Measurements from ENCODE around the gene MRPS6. TPM values are rescaled to one million over a fixed set of nuclear protein-coding genes. Genes with fewer than 3 reads are reported as not detected.

The MRPS6 gene
- total RNA-seq, 1 donor from 2014 or later: 42.4 TPM

DNA sequence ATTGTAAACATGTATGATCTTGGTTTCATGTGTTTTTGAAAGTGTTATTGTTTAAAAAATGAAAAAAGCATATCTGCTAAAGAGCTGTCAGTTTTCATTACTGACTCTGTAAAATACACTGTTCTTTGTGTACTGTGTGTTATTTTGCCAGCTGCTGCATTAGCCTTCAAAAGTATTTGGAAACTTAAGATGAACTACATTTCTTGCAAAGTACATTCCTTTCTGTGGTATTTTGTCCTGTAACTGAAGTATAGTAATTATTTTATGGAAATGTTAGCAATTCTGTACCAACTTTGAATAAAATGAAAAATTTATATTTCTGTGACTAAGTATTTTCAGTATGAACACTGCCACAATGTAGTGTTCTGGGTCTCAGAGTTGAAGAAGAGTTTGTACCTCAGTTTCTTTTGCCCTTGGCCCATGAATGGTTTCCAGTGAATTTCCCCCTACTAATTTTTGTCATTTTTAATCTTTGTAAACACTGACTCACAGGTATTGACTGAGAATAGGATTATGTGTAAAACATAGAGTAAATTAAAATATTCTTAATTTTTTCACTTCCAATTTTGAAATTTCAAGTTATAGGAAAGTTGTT is 32.7 kb downstream of the MRPS6 start:
- H3K27ac Mint-ChIP-seq (ENCODE audit: unreplicated experiment): no peak overlapping the region
- no peaks in the 10 kb centered on the region for H3K4me1 Mint-ChIP-seq (ENCODE audit: unreplicated experiment)
- no peaks in the 10 kb centered on the region for H3K36me3 Mint-ChIP-seq (ENCODE audit: low read depth, unreplicated experiment)
- no peak for DNase-seq (ENCODE audit: low spot score)
- no peaks in the 10 kb centered on the region for H3K27me3 Mint-ChIP-seq (ENCODE audit: unreplicated experiment)
- no peak for TF ChIP-seq CTCF (IDR thresholded peaks at IDR 0.05; ENCODE audit: unreplicated experiment)
- H3K4me3 Mint-ChIP-seq (ENCODE audit: unreplicated experiment): no peak overlapping the region
- H3K9me3 Mint-ChIP-seq (ENCODE audit: unreplicated experiment): no peaks in the 10 kb centered on the region

- Mint-ChIP-seq H3K4me3 (ENCODE audit: unreplicated experiment) (no peak overlapping the region), H3K4me1 (ENCODE audit: unreplicated experiment) (no peaks in the 10 kb centered on the region), H3K27me3 (ENCODE audit: unreplicated experiment) (no peaks in the 10 kb centered on the region), H3K27ac (ENCODE audit: unreplicated experiment) (no peak overlapping the region), H3K36me3 (ENCODE audit: low read depth, unreplicated experiment) (no peaks in the 10 kb centered on the region), H3K9me3 (ENCODE audit: unreplicated experiment) (no peaks in the 10 kb centered on the region)
- DNase-seq (ENCODE audit: low spot score): no peak
- TF ChIP-seq CTCF (IDR thresholded peaks at IDR 0.05; ENCODE audit: unreplicated experiment): no peak
These were observed 34.2 kb downstream of the MRPS6 start for GRCh38 chr21:34107606-34108005.

- Mint-ChIP-seq H3K4me1 (ENCODE audit: unreplicated experiment) (peaks cover 7% of the 10 kb centered on the region), H3K27ac (ENCODE audit: unreplicated experiment) (no peak overlapping the region), H3K27me3 (ENCODE audit: unreplicated experiment) (no peaks in the 10 kb centered on the region), H3K4me3 (ENCODE audit: unreplicated experiment) (no peak overlapping the region), H3K36me3 (ENCODE audit: low read depth, unreplicated experiment) (no peaks in the 10 kb centered on the region), H3K9me3 (ENCODE audit: unreplicated experiment) (no peaks in the 10 kb centered on the region)
- no peak for TF ChIP-seq CTCF (IDR thresholded peaks at IDR 0.05; ENCODE audit: unreplicated experiment)
- DNase-seq (ENCODE audit: low spot score): no peak
These were observed 35.7 kb downstream of the MRPS6 start for GRCh38 chr21:34109075-34109474.

DNA sequence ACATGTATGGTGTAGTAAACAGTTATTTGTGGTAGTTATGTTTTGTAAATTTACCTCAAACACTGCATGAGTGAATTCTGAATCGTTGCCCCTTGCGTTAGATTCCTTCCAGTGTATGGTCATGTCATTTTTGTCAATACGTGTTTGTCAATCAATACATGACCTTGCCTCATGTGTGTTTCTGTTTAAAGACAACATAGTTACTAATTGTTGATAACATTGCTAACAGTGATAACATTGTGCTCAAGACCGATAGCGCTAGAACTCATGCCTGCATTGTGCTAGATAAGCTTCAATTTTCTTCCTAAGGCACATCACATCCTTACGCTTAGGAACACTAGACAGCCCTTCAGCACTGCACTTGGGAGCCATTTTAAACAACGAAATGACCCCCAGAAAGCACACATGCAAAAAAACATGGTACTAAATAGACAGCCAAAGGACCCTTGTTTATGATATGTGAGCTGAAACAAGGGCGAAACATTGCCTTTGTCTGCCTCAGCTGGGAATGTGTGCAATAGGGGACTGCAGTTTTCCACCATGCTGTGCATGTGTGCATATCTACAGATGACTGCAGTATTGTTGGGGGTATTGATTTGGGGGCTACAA is 37.3 kb downstream of the MRPS6 start:
- Mint-ChIP-seq H3K4me3 (ENCODE audit: unreplicated experiment) (no peak overlapping the region), H3K36me3 (ENCODE audit: low read depth, unreplicated experiment) (no peaks in the 10 kb centered on the region), H3K9me3 (ENCODE audit: unreplicated experiment) (no peaks in the 10 kb centered on the region), H3K27ac (ENCODE audit: unreplicated experiment) (no peak overlapping the region), H3K27me3 (ENCODE audit: unreplicated experiment) (no peaks in the 10 kb centered on the region), H3K4me1 (ENCODE audit: unreplicated experiment) (peaks cover 7% of the 10 kb centered on the region)
- TF ChIP-seq CTCF (IDR thresholded peaks at IDR 0.05; ENCODE audit: unreplicated experiment): no peak
- no peak for DNase-seq (ENCODE audit: low spot score)

- H3K4me3 Mint-ChIP-seq (ENCODE audit: unreplicated experiment): no peak overlapping the region
- no peaks in the 10 kb centered on the region for H3K27me3 Mint-ChIP-seq (ENCODE audit: unreplicated experiment)
- H3K4me1 Mint-ChIP-seq (ENCODE audit: unreplicated experiment): peaks cover 7% of the 10 kb centered on the region
- no peak for DNase-seq (ENCODE audit: low spot score)
- TF ChIP-seq CTCF (IDR thresholded peaks at IDR 0.05; ENCODE audit: unreplicated experiment): no peak
- no peaks in the 10 kb centered on the region for H3K9me3 Mint-ChIP-seq (ENCODE audit: unreplicated experiment)
- H3K36me3 Mint-ChIP-seq (ENCODE audit: low read depth, unreplicated experiment): no peaks in the 10 kb centered on the region
- no peak overlapping the region for H3K27ac Mint-ChIP-seq (ENCODE audit: unreplicated experiment)
These were observed 39.1 kb downstream of the MRPS6 start for GRCh38 chr21:34112316-34113033.
